Measurements from ENCODE around the gene SDK2.

DNA sequence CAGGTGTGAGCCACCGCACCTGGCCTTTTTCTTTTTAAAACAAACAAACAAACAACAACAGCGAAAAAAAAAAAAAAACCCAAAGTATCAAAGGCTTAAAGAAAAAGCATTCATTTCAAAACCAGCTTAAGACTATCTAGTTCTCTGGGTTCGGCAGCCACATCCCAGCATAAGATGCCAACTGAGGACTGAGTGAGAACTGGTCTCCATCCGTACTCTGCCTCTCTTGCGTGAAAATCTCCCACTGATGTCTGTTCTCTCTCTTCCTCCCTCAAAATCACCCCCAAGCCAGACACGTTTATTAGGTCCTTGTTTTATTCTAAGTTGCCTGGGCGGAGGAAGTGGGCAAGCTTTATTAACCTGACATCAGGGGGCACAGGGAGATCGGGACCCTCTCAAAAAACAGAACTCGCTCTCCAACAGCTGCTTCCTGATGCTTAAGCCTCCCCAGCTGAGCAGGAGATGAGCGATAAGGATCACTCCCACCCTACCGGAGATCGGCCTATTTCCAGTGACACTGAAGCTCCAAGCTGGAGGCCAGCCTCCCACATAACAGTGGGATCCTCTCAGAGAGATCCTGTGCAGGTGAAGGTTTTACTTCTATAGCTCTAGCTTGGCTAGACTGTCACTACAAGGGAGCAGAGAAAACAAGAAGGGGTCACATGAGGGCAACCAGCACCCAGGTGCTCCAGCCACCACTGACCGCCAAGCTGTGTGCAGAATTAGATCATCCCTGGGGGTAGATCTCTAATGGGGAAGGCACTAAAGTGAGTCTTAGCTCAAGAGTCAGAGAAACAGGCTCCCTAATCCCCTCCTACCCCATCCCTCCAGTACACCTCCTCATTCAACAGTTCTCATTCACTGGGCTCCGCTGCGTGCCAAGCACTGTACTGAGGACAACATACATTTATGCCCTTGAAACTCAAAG is 346.0 kb downstream of the SDK2 start:
- no peak for TF ChIP-seq EZH2 (IDR thresholded peaks at IDR 0.05; ENCODE audit: borderline replicate concordance, low read length)
- TF ChIP-seq, protein P1, sequence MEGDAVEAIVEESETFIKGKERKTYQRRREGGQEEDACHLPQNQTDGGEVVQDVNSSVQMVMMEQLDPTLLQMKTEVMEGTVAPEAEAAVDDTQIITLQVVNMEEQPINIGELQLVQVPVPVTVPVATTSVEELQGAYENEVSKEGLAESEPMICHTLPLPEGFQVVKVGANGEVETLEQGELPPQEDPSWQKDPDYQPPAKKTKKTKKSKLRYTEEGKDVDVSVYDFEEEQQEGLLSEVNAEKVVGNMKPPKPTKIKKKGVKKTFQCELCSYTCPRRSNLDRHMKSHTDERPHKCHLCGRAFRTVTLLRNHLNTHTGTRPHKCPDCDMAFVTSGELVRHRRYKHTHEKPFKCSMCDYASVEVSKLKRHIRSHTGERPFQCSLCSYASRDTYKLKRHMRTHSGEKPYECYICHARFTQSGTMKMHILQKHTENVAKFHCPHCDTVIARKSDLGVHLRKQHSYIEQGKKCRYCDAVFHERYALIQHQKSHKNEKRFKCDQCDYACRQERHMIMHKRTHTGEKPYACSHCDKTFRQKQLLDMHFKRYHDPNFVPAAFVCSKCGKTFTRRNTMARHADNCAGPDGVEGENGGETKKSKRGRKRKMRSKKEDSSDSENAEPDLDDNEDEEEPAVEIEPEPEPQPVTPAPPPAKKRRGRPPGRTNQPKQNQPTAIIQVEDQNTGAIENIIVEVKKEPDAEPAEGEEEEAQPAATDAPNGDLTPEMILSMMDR (conservative IDR thresholded peaks at IDR 0.05 in 1 of 2, IDR thresholded peaks at IDR 0.05 in 1 of 2; ENCODE audit: extremely low read depth in 1 of 2, insufficient read depth in 1 of 2, low read depth in 1 of 2, low read length in 2 of 2), result no peak
